ENCODE measurements around the gene CACNA1E.

The CACNA1E gene

DNA sequence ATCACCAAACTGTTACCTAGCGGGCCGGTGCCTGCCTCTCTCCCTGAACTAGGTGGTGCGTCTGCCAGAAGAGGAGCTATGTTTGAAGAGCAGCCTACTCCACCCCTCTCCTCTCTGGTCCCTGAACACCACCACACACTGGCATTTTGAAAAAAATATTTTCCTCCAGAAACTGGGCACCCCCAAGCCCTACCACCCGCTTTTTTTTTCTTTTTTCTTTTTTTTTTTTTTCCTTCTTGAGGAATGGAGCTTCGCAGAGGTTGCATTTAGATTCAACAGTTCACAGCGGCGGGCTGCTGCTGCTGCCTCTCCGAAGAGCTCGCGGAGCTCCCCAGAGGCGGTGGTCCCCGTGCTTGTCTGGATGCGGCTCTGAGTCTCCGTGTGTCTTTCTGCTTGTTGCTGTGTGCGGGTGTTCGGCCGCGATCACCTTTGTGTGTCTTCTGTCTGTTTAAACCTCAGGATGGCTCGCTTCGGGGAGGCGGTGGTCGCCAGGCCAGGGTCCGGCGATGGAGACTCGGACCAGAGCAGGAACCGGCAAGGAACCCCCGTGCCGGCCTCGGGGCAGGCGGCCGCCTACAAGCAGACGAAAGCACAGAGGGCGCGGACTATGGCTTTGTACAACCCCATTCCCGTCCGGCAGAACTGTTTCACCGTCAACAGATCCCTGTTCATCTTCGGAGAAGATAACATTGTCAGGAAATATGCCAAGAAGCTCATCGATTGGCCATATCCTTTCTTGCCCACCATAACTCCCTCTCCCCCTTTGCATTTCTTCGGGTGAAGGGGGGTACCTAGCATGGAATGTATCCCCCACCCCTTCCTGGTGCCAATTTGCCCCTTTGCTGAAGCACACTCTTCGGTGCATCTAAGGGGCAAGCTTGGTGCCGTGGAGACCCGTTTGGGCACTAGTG, at the start of gene CACNA1E:
CACNA1E (plus strand) TSS at position 233 of the 911 bp plus-strand sequence; CDS start at position 461, 228 bp downstream.
- Mint-ChIP-seq H3K9me3 (no peaks in the 10 kb centered on the region), H3K27me3 (peaks cover 95% of the 10 kb centered on the region), H3K36me3 (ENCODE audit: low read depth) (no peaks in the 10 kb centered on the region), H3K4me1 (ENCODE audit: low read depth) (peaks cover 24% of the 10 kb centered on the region), H3K4me3 (peak within 1 kb of the TSS; percentile 55), H3K27ac (no peak within 1 kb of the TSS)
- DNase-seq, result no peak

DNA sequence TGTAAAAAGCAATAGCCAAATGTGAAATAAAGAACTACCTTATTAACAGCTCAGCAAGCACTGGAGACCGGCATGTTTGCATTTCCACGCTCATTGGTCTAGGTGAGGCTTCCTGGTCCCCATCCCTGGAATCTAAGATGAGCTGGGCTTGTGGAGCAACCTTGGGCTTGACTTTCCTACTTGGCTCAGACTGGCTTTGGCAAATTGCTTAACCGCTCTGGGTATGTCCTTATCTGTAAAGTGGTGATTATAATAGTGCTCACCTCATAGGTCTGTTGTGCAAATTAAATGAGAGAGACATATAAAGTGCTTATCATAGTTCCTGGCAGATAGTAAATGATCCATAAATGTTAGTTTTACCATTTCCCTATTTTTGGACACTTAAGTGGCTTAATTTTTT, 49.4 kb upstream of the CACNA1E start:
- no peaks in the 10 kb centered on the region for H3K36me3 Mint-ChIP-seq (ENCODE audit: low read depth)
- H3K4me3 Mint-ChIP-seq, result no peak overlapping the region
- peaks cover 33% of the 10 kb centered on the region for H3K27me3 Mint-ChIP-seq
- H3K9me3 Mint-ChIP-seq, result no peaks in the 10 kb centered on the region
- H3K27ac Mint-ChIP-seq, result no peak overlapping the region
- no peaks in the 10 kb centered on the region for H3K4me1 Mint-ChIP-seq (ENCODE audit: low read depth)
- no peak for DNase-seq

DNA sequence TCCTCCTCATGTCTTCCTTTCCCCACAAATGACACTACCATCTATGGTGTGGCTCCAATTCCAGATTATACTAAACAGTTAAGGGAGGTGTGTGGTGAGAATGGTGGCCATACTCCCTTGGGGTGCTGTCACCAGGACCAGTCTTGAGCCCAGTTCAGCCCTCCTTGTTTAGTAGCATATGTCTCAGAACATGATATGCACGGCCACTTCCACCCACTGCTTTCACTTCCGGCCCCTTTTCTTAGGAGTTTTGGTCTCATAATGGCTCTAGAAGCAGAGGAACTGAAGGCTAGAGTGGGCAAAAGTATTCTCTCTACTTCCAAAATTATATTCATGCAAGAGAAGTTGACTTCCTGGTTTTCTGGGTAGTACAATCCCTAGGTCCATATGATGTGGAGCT, 45.3 kb upstream of the CACNA1E start:
- DNase-seq, result no peak
- H3K27me3 Mint-ChIP-seq, result peaks cover 32% of the 10 kb centered on the region
- no peaks in the 10 kb centered on the region for H3K4me1 Mint-ChIP-seq (ENCODE audit: low read depth)
- H3K9me3 Mint-ChIP-seq, result no peaks in the 10 kb centered on the region
- H3K36me3 Mint-ChIP-seq (ENCODE audit: low read depth), result no peaks in the 10 kb centered on the region
- no peak overlapping the region for H3K27ac Mint-ChIP-seq
- H3K4me3 Mint-ChIP-seq, result no peak overlapping the region

DNA sequence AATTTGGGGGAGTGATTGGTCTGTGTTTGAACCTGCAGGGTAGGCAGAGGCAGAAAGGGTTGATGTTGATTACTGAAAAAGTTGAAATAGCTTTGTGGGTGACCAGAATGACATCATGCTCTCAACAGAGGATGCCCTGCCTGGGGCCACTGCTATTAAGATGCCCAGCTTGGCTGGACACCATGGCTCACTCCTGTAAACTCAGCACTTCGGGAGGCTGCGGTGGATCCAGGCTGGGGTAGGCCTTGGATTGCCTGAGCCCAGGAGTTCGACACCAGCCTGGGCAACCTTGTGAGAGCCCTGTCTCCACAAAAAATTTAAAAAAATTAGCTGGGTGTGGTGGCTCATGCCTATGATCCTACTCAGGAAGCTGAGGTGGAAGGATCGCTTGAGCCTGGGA, 42.8 kb upstream of the CACNA1E start:
- DNase-seq, result no peak
- H3K4me3 Mint-ChIP-seq, result no peak overlapping the region
- H3K36me3 Mint-ChIP-seq (ENCODE audit: low read depth), result no peaks in the 10 kb centered on the region
- H3K9me3 Mint-ChIP-seq, result no peaks in the 10 kb centered on the region
- no peak overlapping the region for H3K27ac Mint-ChIP-seq
- H3K27me3 Mint-ChIP-seq, result peaks cover 15% of the 10 kb centered on the region
- no peaks in the 10 kb centered on the region for H3K4me1 Mint-ChIP-seq (ENCODE audit: low read depth)

DNA sequence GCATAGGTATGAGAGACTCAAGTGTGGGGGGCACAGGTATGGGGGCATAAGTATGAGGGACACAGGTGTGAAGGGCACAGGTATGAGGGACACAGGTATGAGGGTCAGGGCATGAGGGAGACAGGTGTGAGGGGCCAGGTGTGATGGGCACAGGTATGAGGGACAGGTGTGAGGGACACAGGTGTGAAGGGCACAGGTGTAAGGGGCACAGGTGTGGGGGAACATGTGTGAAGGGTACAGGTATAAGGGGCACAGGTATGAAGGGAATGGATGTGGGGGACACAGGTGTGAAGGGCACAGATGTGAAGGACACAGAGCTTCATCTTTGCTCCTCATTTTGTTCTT, 41.2 kb upstream of the CACNA1E start:
- no peak overlapping the region for H3K4me3 Mint-ChIP-seq
- peaks cover 12% of the 10 kb centered on the region for H3K27me3 Mint-ChIP-seq
- no peaks in the 10 kb centered on the region for H3K9me3 Mint-ChIP-seq
- H3K36me3 Mint-ChIP-seq (ENCODE audit: low read depth), result no peaks in the 10 kb centered on the region
- DNase-seq, result no peak
- no peaks in the 10 kb centered on the region for H3K4me1 Mint-ChIP-seq (ENCODE audit: low read depth)
- no peak overlapping the region for H3K27ac Mint-ChIP-seq

DNA sequence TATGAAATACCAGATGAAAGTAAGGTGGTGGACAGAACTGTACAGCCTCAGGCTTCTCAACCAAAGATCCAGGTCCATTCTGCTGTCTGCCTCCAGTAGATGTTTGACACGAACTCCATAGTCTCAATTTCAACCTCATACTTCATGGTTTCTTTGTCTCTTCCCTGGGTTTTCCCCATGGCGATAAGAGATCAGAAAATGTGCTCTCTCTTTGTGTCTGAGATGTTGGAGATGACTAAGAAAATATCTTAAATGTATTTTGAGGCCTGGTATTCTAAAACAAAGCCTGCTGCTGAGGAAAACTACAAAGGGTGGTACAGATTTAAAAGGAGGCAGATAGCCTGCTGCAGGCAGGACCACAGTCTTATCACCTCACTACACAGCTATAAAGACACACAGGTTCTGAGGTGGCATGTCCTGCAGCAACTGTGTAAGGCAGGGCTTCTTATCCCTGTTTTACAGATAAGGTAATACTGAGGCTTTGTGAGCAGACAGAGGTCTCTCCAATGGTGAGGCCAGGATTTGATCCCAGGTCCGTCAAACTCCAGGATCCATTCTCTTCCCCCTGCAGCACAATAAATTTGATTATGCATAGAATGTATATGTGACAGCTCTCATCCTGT, 40.0 kb upstream of the CACNA1E start:
- no peak for DNase-seq
- no peaks in the 10 kb centered on the region for H3K36me3 Mint-ChIP-seq (ENCODE audit: low read depth)
- peaks cover 4% of the 10 kb centered on the region for H3K27me3 Mint-ChIP-seq
- no peak overlapping the region for H3K27ac Mint-ChIP-seq
- H3K4me1 Mint-ChIP-seq (ENCODE audit: low read depth), result no peaks in the 10 kb centered on the region
- H3K4me3 Mint-ChIP-seq, result no peak overlapping the region
- H3K9me3 Mint-ChIP-seq, result no peaks in the 10 kb centered on the region

DNA sequence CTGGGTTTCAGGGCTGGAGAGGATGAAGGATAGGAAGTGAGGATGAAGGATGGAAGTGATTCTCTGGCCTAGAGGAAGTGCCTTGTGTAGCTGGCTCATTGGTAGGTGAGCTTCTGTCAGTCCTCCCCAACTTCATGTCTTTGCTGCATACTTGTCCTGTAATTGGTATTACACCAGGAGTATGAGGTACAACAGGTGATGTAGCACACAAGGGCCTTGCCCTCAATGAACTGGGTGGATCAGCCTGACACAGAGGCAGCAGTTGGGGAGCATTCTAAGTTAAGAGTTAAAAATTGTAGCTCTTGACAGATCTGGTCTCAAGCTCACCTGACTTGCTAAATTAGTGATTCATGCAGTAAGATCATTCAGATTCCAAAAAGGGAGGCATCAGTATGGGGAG, 37.9 kb upstream of the CACNA1E start:
- no peaks in the 10 kb centered on the region for H3K4me1 Mint-ChIP-seq (ENCODE audit: low read depth)
- no peaks in the 10 kb centered on the region for H3K36me3 Mint-ChIP-seq (ENCODE audit: low read depth)
- no peak overlapping the region for H3K27ac Mint-ChIP-seq
- H3K9me3 Mint-ChIP-seq, result no peaks in the 10 kb centered on the region
- DNase-seq, result no peak
- H3K27me3 Mint-ChIP-seq, result peaks cover 7% of the 10 kb centered on the region
- no peak overlapping the region for H3K4me3 Mint-ChIP-seq

DNA sequence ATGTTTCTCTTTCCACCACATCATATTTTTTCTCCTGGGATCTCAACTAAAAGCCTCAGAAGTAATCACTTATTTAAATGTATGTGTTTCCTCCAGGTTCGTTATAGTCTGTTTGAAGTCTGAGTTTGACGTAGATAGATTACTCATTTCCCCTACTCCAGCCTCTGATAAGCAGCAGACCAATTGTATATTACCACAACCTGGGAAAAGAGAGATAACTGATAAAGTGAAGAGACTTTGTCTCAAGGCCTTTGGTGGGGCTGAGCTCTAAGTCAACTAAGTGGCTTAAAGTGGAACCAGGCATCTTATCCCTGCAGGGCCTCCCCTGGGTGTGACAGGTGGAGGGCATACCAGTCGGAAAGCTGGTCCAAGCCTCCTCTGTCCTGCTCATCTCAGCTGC, 34.9 kb upstream of the CACNA1E start:
- Mint-ChIP-seq H3K9me3 (no peaks in the 10 kb centered on the region), H3K27me3 (peaks cover 7% of the 10 kb centered on the region), H3K4me1 (ENCODE audit: low read depth) (no peaks in the 10 kb centered on the region), H3K36me3 (ENCODE audit: low read depth) (no peaks in the 10 kb centered on the region), H3K27ac (no peak overlapping the region), H3K4me3 (no peak overlapping the region)
- DNase-seq, result no peak

DNA sequence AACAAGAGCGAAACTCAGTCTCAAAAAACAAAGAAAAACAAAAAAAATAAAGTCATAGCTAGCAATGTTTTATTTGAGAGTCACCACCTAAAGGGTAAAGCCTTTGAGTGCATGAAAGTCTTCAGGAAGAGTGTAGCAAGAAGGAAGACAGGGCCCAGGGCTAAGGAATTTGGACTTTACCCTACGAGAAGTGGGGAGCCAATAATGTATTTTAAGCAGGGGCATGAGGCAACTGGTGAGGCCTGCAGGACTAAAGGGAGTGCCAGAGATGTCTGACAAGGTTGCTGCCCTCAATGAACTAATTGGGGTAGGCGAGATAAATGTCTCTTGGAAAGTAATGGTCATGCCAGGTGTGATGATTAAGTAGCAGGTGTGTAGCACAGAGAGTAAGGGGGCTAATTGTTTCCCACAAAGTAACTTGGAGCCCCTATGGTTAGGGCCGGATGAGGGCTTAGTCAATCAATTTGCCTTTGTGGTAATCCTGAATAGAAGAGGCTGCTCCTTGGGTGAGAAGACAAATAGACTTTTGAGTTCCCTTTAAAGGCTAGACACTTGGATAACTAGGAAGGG, 31.6 kb upstream of the CACNA1E start:
- H3K36me3 Mint-ChIP-seq (ENCODE audit: low read depth), result no peaks in the 10 kb centered on the region
- no peaks in the 10 kb centered on the region for H3K9me3 Mint-ChIP-seq
- peaks cover 13% of the 10 kb centered on the region for H3K27me3 Mint-ChIP-seq
- H3K27ac Mint-ChIP-seq, result no peak overlapping the region
- H3K4me3 Mint-ChIP-seq, result no peak overlapping the region
- no peak for DNase-seq
- no peaks in the 10 kb centered on the region for H3K4me1 Mint-ChIP-seq (ENCODE audit: low read depth)

DNA sequence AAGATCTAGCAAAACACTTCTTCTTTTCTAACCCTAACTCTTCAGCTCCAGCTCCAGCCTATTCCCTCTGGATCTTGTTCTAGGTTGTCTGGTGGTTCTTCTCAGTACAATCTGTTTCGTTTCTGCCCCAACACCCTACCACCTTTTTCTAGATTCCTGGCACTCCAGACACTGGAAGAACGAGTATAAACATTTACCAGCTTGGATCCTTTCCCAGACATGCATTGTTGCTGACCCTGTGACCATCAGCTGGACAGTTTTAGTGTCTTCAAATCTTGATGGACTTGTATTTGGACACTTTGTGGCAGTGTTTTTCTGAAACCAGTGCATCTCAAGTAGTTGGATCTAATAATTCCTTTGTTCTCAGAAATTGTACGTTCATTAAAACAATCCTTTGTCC, 30.6 kb upstream of the CACNA1E start:
- no peak for DNase-seq
- Mint-ChIP-seq H3K9me3 (peaks cover 1% of the 10 kb centered on the region), H3K27ac (no peak overlapping the region), H3K36me3 (ENCODE audit: low read depth) (no peaks in the 10 kb centered on the region), H3K4me3 (no peak overlapping the region), H3K27me3 (peaks cover 17% of the 10 kb centered on the region), H3K4me1 (ENCODE audit: low read depth) (no peaks in the 10 kb centered on the region)

DNA sequence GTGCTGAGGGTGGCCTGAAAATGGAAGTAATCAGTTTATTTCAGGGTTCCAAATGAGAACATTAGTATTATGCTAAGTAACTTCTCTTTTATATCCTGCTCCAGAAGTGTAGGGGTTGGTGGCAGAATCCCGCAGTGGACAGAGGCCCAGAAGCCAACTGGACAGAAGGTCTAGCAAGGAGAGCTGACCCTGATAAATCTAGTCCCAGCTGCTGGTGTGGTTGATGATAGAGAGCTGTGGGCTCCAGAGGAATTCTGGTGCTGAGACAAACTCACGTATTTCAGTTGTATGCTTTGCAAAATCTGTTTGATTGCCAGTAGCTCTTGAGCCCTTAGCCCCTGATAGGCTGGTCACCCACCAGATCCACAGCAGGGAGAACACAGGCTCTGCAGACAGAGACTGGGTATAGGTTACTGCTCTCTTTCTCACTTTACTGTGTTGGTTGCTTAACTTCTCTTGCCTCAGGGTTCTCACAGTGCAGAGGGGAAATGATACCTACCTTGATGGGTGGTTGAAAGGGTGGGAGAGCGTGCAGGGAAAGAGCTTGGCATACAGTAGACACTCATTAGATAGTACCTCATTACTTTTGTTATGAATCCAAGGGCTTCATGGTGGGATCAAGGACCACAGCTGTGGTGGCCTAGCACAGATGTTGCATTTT, 29.6 kb upstream of the CACNA1E start:
- peaks cover 17% of the 10 kb centered on the region for H3K27me3 Mint-ChIP-seq
- no peak overlapping the region for H3K4me3 Mint-ChIP-seq
- no peak for DNase-seq
- H3K27ac Mint-ChIP-seq, result no peak overlapping the region
- H3K9me3 Mint-ChIP-seq, result peaks cover 1% of the 10 kb centered on the region
- no peaks in the 10 kb centered on the region for H3K4me1 Mint-ChIP-seq (ENCODE audit: low read depth)
- no peaks in the 10 kb centered on the region for H3K36me3 Mint-ChIP-seq (ENCODE audit: low read depth)

DNA sequence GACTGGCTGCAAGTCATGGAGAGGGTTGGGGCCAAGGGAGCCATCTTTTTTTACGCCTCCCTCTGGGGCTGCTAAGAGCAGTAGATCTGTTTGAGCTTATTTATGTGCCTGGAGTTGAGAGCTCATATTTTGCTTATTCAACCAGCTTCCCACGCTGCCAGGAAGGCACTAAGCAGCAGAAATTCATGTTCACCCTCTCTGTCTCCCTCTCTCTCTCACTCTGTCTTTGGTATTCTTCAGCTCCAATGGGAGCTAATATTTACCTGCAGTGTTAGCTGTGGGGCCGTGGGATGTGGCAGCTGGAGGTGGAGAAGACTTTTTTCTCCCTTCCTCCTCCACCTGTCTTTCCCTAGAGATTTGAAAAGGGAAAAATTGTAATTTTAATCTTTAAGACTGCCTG, 26.8 kb upstream of the CACNA1E start:
- H3K9me3 Mint-ChIP-seq, result peaks cover 1% of the 10 kb centered on the region
- H3K27me3 Mint-ChIP-seq, result peaks cover 18% of the 10 kb centered on the region
- no peak for DNase-seq
- H3K27ac Mint-ChIP-seq, result no peak overlapping the region
- H3K36me3 Mint-ChIP-seq (ENCODE audit: low read depth), result no peaks in the 10 kb centered on the region
- H3K4me1 Mint-ChIP-seq (ENCODE audit: low read depth), result no peaks in the 10 kb centered on the region
- no peak overlapping the region for H3K4me3 Mint-ChIP-seq

DNA sequence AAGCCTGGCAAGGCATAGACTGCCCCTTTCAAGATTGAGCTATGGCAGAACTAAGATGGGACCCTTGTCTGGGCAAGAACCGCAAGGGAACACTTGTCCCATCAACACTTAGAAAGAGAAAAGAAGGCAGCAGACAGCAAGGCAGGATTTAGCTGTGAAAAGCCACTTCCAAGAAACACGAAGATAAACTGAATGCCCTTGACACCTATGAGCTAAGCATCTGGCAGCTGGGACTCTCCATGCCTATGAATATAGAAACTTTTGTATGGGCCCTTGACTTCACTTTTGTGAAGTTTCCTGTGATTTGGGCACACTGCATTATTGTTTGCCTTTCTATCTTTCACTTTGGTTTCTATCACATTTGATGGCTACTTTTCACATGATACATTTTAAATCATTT, 24.9 kb upstream of the CACNA1E start:
- no peaks in the 10 kb centered on the region for H3K4me1 Mint-ChIP-seq (ENCODE audit: low read depth)
- no peak overlapping the region for H3K27ac Mint-ChIP-seq
- no peak for DNase-seq

DNA sequence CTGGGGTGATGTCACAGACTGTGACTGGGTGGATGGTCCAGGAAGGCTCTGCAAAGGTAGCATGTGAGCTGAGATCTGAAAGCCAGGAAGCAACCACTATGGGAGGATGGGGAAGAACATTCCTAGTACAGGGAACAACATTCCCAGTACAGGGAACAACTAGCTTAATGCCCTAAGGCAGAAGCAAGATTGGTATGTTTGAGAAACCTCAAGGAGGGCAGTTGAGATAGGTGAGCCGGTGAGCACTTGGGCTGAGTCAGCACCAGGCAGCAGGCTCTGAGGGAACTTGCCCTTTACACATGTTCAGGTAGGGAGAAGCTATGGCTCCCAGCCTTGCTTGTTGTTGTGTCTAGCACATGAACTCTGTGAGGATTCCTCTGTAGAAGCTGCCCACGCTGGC, 24.2 kb upstream of the CACNA1E start:
- no peak for DNase-seq
- H3K4me1 Mint-ChIP-seq (ENCODE audit: low read depth), result no peaks in the 10 kb centered on the region
- H3K9me3 Mint-ChIP-seq, result peaks cover 1% of the 10 kb centered on the region
- H3K36me3 Mint-ChIP-seq (ENCODE audit: low read depth), result no peaks in the 10 kb centered on the region
- H3K4me3 Mint-ChIP-seq, result no peak overlapping the region
- no peak overlapping the region for H3K27ac Mint-ChIP-seq
- peaks cover 19% of the 10 kb centered on the region for H3K27me3 Mint-ChIP-seq

More for the DNA sequence above, 24.9 kb upstream of the CACNA1E start:
- H3K4me3 Mint-ChIP-seq, result no peak overlapping the region
- peaks cover 18% of the 10 kb centered on the region for H3K27me3 Mint-ChIP-seq
- peaks cover 1% of the 10 kb centered on the region for H3K9me3 Mint-ChIP-seq
- H3K36me3 Mint-ChIP-seq (ENCODE audit: low read depth), result no peaks in the 10 kb centered on the region

DNA sequence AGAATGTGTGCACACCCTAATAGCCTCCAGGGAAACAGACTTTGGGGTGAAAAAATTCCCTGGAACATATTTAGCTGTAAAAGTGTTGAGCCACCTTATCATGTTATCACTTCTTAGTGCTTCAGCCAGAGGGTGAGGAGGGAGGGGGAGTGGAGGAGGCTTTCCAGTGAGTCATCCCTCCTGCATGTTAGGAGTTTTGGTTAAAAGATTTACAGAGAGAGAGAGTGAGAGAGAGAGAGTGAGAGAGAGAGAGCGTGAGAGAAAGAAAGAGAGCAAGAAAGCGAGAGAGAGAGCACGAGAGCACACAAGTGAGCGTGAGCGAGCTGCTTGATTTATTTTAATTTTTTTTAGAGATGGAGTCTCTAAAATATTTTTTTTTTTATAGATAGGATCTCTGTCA, 13.5 kb upstream of the CACNA1E start:
- H3K4me1 Mint-ChIP-seq (ENCODE audit: low read depth), result no peaks in the 10 kb centered on the region
- H3K27ac Mint-ChIP-seq, result no peak overlapping the region
- peaks cover 28% of the 10 kb centered on the region for H3K27me3 Mint-ChIP-seq
- no peaks in the 10 kb centered on the region for H3K9me3 Mint-ChIP-seq
- H3K4me3 Mint-ChIP-seq, result no peak overlapping the region
- DNase-seq, result no peak
- no peaks in the 10 kb centered on the region for H3K36me3 Mint-ChIP-seq (ENCODE audit: low read depth)
